Measurements from ENCODE around the gene SMARCE1. TPM values are rescaled to one million over a fixed set of nuclear protein-coding genes. Genes with fewer than 3 reads are reported as not detected.

The SMARCE1 gene
- total RNA-seq, 2 donors from 2014 or later, result 48.0 to 50.8 TPM

- Histone ChIP-seq H3K9me3 (no peaks in the 10 kb centered on the region), H3K27me3 (peaks cover 0 to 4% of the 10 kb centered on the region in 2 donors), H3K4me3 (no peak overlapping the region), H3K36me3 (replicated peaks in 1 of 2; ENCODE audit: insufficient read depth in 1 of 2, low read depth in 2 of 2) (no peaks in the 10 kb centered on the region), H3K27ac (no peak overlapping the region), H3K4me1 (no peaks in the 10 kb centered on the region)
- ATAC-seq (no peak), DNase-seq (no peak)
- WGBS, 2 donors, result 36 to 39% methylated on average over 16 of the region's 16 CpGs
- intact Hi-C loops (cut with DNase I), result no loop called here
- no peak for TF ChIP-seq CTCF (IDR thresholded peaks at IDR 0.05)
- no peak for TF ChIP-seq POLR2A (IDR thresholded peaks at IDR 0.05)
Observed at GRCh38 chr17:40618754-40619625, 28.6 kb downstream of the SMARCE1 start.

GRCh38 chr17:40617678-40618240, 29.9 kb downstream of the SMARCE1 start:
- no peak for TF ChIP-seq POLR2A (IDR thresholded peaks at IDR 0.05)
- no peak for TF ChIP-seq CTCF (IDR thresholded peaks at IDR 0.05)
- 63 to 64% methylated on average over 11 of the region's 11 CpGs for WGBS, 2 donors
- no peak for ATAC-seq
- no peak overlapping the region for H3K27ac ChIP-seq
- H3K4me1 ChIP-seq, result no peaks in the 10 kb centered on the region
- H3K36me3 ChIP-seq (replicated peaks in 1 of 2; ENCODE audit: insufficient read depth in 1 of 2, low read depth in 2 of 2), result no peaks in the 10 kb centered on the region
- intact Hi-C loops (cut with DNase I), result no loop called here
- no peak for DNase-seq
- no peaks in the 10 kb centered on the region for H3K9me3 ChIP-seq
- no peak overlapping the region for H3K4me3 ChIP-seq
- peaks cover 0 to 4% of the 10 kb centered on the region in 2 donors for H3K27me3 ChIP-seq

GRCh38 chr17:40616592-40616991, 31.0 kb downstream of the SMARCE1 start:
- H3K9me3 ChIP-seq, result no peaks in the 10 kb centered on the region
- DNase-seq, result no peak
- no peaks in the 10 kb centered on the region for H3K36me3 ChIP-seq (replicated peaks in 1 of 2; ENCODE audit: insufficient read depth in 1 of 2, low read depth in 2 of 2)
- intact Hi-C loops (cut with DNase I), result no loop called here
- no peak overlapping the region for H3K27ac ChIP-seq
- H3K27me3 ChIP-seq, result peaks cover 0 to 4% of the 10 kb centered on the region in 2 donors
- H3K4me1 ChIP-seq, result no peaks in the 10 kb centered on the region
- no peak for TF ChIP-seq CTCF (IDR thresholded peaks at IDR 0.05)
- no peak for TF ChIP-seq POLR2A (IDR thresholded peaks at IDR 0.05)
- WGBS, 2 donors, result 65 to 82% methylated on average over 3 of the region's 3 CpGs
- ATAC-seq, result no peak
- no peak overlapping the region for H3K4me3 ChIP-seq

GRCh38 chr17:40615841-40616476, 31.7 kb downstream of the SMARCE1 start:
- ATAC-seq (no peak), DNase-seq (no peak)
- Histone ChIP-seq H3K36me3 (replicated peaks in 1 of 2; ENCODE audit: insufficient read depth in 1 of 2, low read depth in 2 of 2) (no peaks in the 10 kb centered on the region), H3K4me1 (no peaks in the 10 kb centered on the region), H3K27me3 (peaks cover 0 to 4% of the 10 kb centered on the region in 2 donors), H3K27ac (no peak overlapping the region), H3K9me3 (no peaks in the 10 kb centered on the region), H3K4me3 (no peak overlapping the region)
- TF ChIP-seq POLR2A (IDR thresholded peaks at IDR 0.05), result no peak
- no peak for TF ChIP-seq CTCF (IDR thresholded peaks at IDR 0.05)
- intact Hi-C loops (cut with DNase I), result no loop called here
- 52 to 53% methylated on average over 10 of the region's 10 CpGs for whole genome bisulfite sequencing, 2 donors
